OCI-LY1 (cell line): ENCODE results near the gene ATXN1.

ENCODE experiments used
- H2AFZ ChIP-seq: fragments of 200-600 bp; sonication (generic), shearing (Covaris generic); 2 replicates; pipeline ENCODE4 v1.6.0; 2014; ENCODE audit warnings: antibody characterized with exemption, mild to moderate bottlenecking, low read length
- H3F3A ChIP-seq: fragments of 200-600 bp; sonication (generic), shearing (Covaris generic); 2 replicates; pipeline ENCODE4 v1.6.0; 2014; ENCODE audit warnings: mild to moderate bottlenecking, antibody characterized with exemption, low read length, moderate library complexity; ENCODE audit not compliant: insufficient read depth
- H3K27ac ChIP-seq: fragments of 200-600 bp; sonication (generic); 2 replicates; pipeline ENCODE4 v1.5.1; 2014; ENCODE audit warnings: low read length, mixed run types, mild to moderate bottlenecking, low read depth; ENCODE audit not compliant: poor library complexity, severe bottlenecking
- H3K27me3 ChIP-seq: fragments of 200-600 bp; sonication (generic); 2 replicates; pipeline ENCODE4 v1.6.0; 2014; ENCODE audit warnings: antibody characterized with exemption, mild to moderate bottlenecking, low read length, moderate library complexity; ENCODE audit not compliant: insufficient read depth
- H3K36me3 ChIP-seq: fragments of 200-600 bp; sonication (generic); 2 replicates; pipeline ENCODE4 v1.6.1; 2014; ENCODE audit warnings: mild to moderate bottlenecking, antibody characterized with exemption, low read length, moderate library complexity, mixed read lengths; ENCODE audit not compliant: insufficient read depth
- H3K4me1 ChIP-seq: fragments of 200-600 bp; sonication (generic); 2 replicates; pipeline ENCODE4 v1.5.1; 2014; ENCODE audit warnings: mild to moderate bottlenecking, low read length, moderate library complexity; ENCODE audit not compliant: insufficient read depth, severe bottlenecking
- H3K4me2 ChIP-seq: fragments of 200-600 bp; sonication (generic), shearing (Covaris generic); 2 replicates; pipeline ENCODE4 v1.6.1; 2014; ENCODE audit warnings: low read length
- H3K4me3 ChIP-seq: fragments of 200-600 bp; sonication (generic); 2 replicates; pipeline ENCODE4 v1.5.1; 2014; ENCODE audit warnings: low read length, low read depth, mild to moderate bottlenecking, mixed read lengths; ENCODE audit not compliant: poor library complexity, severe bottlenecking
- H3K79me2 ChIP-seq: fragments of 200-600 bp; shearing (Covaris generic); 2 replicates; pipeline ENCODE4 v1.6.1; 2016; ENCODE audit warnings: mixed run types, low read length, mixed read lengths; ENCODE audit not compliant: insufficient read depth
- H3K9ac ChIP-seq: fragments of 200-600 bp; sonication (generic), shearing (Covaris generic); 2 replicates; pipeline ENCODE4 v1.6.1; 2014; ENCODE audit warnings: mild to moderate bottlenecking, low read length, mixed read lengths
- H3K9me2 ChIP-seq: fragments of 200-600 bp; sonication (generic), shearing (Covaris generic); 2 replicates; pipeline ENCODE4 v1.6.1; 2014; ENCODE audit warnings: low read depth, mild to moderate bottlenecking, low read length, mixed read lengths
- H3K9me3 ChIP-seq: fragments of 200-600 bp; shearing (Covaris generic); 2 replicates; pipeline ENCODE4 v1.6.1; 2014; ENCODE audit warnings: low read length, mixed read lengths
- H4K20me1 ChIP-seq: fragments of 200-600 bp; sonication (generic), shearing (Covaris generic); 2 replicates; pipeline ENCODE4 v1.6.0; 2016; ENCODE audit warnings: mild to moderate bottlenecking, low read length; ENCODE audit not compliant: insufficient read depth
- EZH2 ChIP-seq: fragments of 200-600 bp; sonication (generic), shearing (Covaris generic); IDR thresholded peaks from 2 replicates; pipeline ENCODE4 v1.8.0; 2017; ENCODE audit warnings: borderline replicate concordance, mixed run types, mild to moderate bottlenecking, antibody characterized with exemption, low read length, moderate library complexity, mixed read lengths
- TF ChIP-seq, protein P1 (sequence below): fragments of 200-600 bp; sonication (generic), shearing (Covaris generic); IDR thresholded peaks from 2 replicates; pipeline ENCODE4 v1.5.1; 2017; ENCODE audit warnings: mild to moderate bottlenecking, antibody characterized with exemption, low read length, moderate library complexity, mixed read lengths

Gene ATXN1

GRCh38 chr6:16670617-16671051 is 90.6 kb downstream of the ATXN1 start:
- Histone ChIP-seq H3K9me3 (no peaks in the 10 kb centered on the region), H4K20me1 (no peaks in the 10 kb centered on the region), H3K27ac (no peak overlapping the region), H3K27me3 (no peaks in the 10 kb centered on the region), H3F3A (no peaks in the 10 kb centered on the region), H3K4me1 (no peaks in the 10 kb centered on the region), H3K4me2 (no peak overlapping the region), H3K36me3 (no peaks in the 10 kb centered on the region), H3K4me3 (no peak overlapping the region), H3K9me2 (no peaks in the 10 kb centered on the region), H2AFZ (no peak overlapping the region), H3K9ac (no peak overlapping the region), H3K79me2 (no peaks in the 10 kb centered on the region)
- TF ChIP-seq EZH2, result no peak
- TF ChIP-seq, protein P1, sequence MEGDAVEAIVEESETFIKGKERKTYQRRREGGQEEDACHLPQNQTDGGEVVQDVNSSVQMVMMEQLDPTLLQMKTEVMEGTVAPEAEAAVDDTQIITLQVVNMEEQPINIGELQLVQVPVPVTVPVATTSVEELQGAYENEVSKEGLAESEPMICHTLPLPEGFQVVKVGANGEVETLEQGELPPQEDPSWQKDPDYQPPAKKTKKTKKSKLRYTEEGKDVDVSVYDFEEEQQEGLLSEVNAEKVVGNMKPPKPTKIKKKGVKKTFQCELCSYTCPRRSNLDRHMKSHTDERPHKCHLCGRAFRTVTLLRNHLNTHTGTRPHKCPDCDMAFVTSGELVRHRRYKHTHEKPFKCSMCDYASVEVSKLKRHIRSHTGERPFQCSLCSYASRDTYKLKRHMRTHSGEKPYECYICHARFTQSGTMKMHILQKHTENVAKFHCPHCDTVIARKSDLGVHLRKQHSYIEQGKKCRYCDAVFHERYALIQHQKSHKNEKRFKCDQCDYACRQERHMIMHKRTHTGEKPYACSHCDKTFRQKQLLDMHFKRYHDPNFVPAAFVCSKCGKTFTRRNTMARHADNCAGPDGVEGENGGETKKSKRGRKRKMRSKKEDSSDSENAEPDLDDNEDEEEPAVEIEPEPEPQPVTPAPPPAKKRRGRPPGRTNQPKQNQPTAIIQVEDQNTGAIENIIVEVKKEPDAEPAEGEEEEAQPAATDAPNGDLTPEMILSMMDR, result no peak

DNA sequence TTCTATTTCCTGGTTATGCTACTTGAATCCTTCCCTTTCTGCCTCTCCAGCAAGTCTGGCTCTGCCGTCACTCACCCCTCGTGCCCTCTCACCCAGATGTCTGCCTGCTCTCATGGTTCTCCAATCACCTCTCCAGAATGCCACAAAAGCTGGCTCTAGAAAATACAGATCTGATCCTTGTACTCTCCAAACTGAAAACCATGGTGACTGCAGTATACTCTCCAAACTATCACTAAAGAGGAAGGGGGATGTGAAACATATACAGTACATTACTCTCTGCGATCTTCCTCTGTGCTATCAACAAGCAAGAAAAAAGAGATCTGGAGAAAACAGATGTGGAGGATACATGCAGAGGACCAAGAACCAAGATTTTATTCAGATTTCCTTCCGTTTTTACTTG is 91.1 kb downstream of the ATXN1 start:
- Histone ChIP-seq H3K36me3 (no peaks in the 10 kb centered on the region), H3K27ac (no peak overlapping the region), H3K9me2 (no peaks in the 10 kb centered on the region), H3K27me3 (no peaks in the 10 kb centered on the region), H3K9me3 (no peaks in the 10 kb centered on the region), H4K20me1 (no peaks in the 10 kb centered on the region), H3K4me2 (no peak overlapping the region), H2AFZ (no peak overlapping the region), H3K79me2 (no peaks in the 10 kb centered on the region), H3K9ac (no peak overlapping the region), H3K4me1 (no peaks in the 10 kb centered on the region), H3F3A (no peaks in the 10 kb centered on the region), H3K4me3 (no peak overlapping the region)
- TF ChIP-seq, protein P1, result no peak
- no peak for TF ChIP-seq EZH2

- Histone ChIP-seq H2AFZ (no peak overlapping the region), H3K4me2 (no peak overlapping the region), H3K36me3 (no peaks in the 10 kb centered on the region), H3K27me3 (no peaks in the 10 kb centered on the region), H4K20me1 (no peaks in the 10 kb centered on the region), H3K9me3 (no peaks in the 10 kb centered on the region), H3K4me1 (no peaks in the 10 kb centered on the region), H3F3A (no peaks in the 10 kb centered on the region), H3K9me2 (no peaks in the 10 kb centered on the region), H3K4me3 (no peak overlapping the region), H3K27ac (no peak overlapping the region), H3K9ac (no peak overlapping the region), H3K79me2 (no peaks in the 10 kb centered on the region)
- TF ChIP-seq EZH2, result no peak
- TF ChIP-seq, protein P1, result no peak
Observed at GRCh38 chr6:16669227-16669626, 92.0 kb downstream of the ATXN1 start.
